HepG2 (cell line): ENCODE data around the gene NOS1AP. TPM values are rescaled to one million over a fixed set of nuclear protein-coding genes. Genes with fewer than 3 reads are reported as not detected.

Source experiments
- ATAC-seq: fragments of 200-7000 bp; cut with Tn5 transposase; 3 replicates; pipeline ENCODE4 v1.9.1; 2020; ENCODE audit warnings: mild to moderate bottlenecking, moderate library complexity
- BruUV-seq: library from RNA; stranded (reverse); fragments of 400-500 nt; replicated peaks from 2 replicates; lab custom pipeline; 2021; lab: Mats Ljungman, UMichigan
- CTCF ChIA-PET: fragments of 300-600 bp; formaldehyde crosslinking; extraction: SDS; loops from one replicate; lab custom pipeline; 2021; ENCODE audit warnings: low total read pairs, inconsistent platforms, low intra/inter-chr PET ratio; lab: Yijun Ruan, JAX
- POLR2A ChIA-PET: fragments of 350-600 bp; sonication (Branson Sonifier 250); formaldehyde crosslinking; loops from one replicate; lab custom pipeline; 2020; ENCODE audit warnings: antibody characterized with exemption, inconsistent platforms; lab: Yijun Ruan, JAX
- DNase-seq: peaks from one replicate; pipeline ENCODE4 v3.0.0-alpha.2; 2015; ENCODE audit warnings: low spot score
- FAIRE-seq: peaks from 3 replicates; lab custom pipeline; 2011; peaks lifted over from hg19 to GRCh38; lab: Jason Lieb, UNC
- H2AFZ ChIP-seq: one replicate; pipeline ENCODE4 v1.6.1; 2011; ENCODE audit warnings: low read length, inconsistent platforms
- H3K27ac ChIP-seq: fragments of 300-600 bp; 3 replicates; pipeline ENCODE4 v1.8.0; 2011; ENCODE audit warnings: mixed run types, mild to moderate bottlenecking, mixed read lengths, low read length, inconsistent platforms; ENCODE audit not compliant: insufficient read depth; ENCODE audit errors: extremely low read length
- H3K27me3 ChIP-seq, 2 experiments: fragments of 200-600 bp in 1 of 2; 2 replicates in 1 of 2; 3 replicates in 1 of 2; pipeline versions ENCODE4 v1.6.0 to v1.8.0; 2011; ENCODE audit warnings: low read length in 2 of 2, mild to moderate bottlenecking in 2 of 2, moderate library complexity in 2 of 2, inconsistent platforms in 1 of 2; ENCODE audit not compliant: insufficient read depth in 2 of 2, control insufficient read depth in 1 of 2
- H3K36me3 ChIP-seq, 2 experiments: fragments of 200-600 bp in 1 of 2; replicated peaks in 1 of 2; 2 replicates in 1 of 2; 3 replicates in 1 of 2; pipeline versions ENCODE4 v1.5.1 to v1.8.0; 2011; ENCODE audit warnings: low read length in 2 of 2, inconsistent platforms in 1 of 2; ENCODE audit not compliant: insufficient read depth in 2 of 2, control insufficient read depth in 1 of 2
- H3K4me1 ChIP-seq: 2 replicates; pipeline ENCODE4 v1.5.1; 2012; ENCODE audit warnings: low read length, inconsistent platforms; ENCODE audit not compliant: insufficient read depth
- H3K4me2 ChIP-seq: 2 replicates; pipeline ENCODE4 v1.6.0; 2011; ENCODE audit warnings: low read depth, low read length, inconsistent platforms
- H3K4me3 ChIP-seq, 3 experiments: fragments of 200-600 bp in 1 of 3; sonication (generic), shearing (Covaris generic) in 1 of 3; replicated peaks in 1 of 3; 2 replicates each; pipeline ENCODE4 v1.5.1; 2011 to 2016; ENCODE audit warnings: low read length in 3 of 3, inconsistent platforms in 2 of 3, low read depth in 2 of 3, mild to moderate bottlenecking in 2 of 3, control low read depth in 1 of 3, mixed read lengths in 1 of 3; ENCODE audit not compliant: insufficient read depth in 1 of 3
- H3K79me2 ChIP-seq: one replicate; pipeline ENCODE4 v1.6.1; 2011; ENCODE audit warnings: low read length, inconsistent platforms; ENCODE audit not compliant: insufficient read depth
- H3K9ac ChIP-seq: 2 replicates; pipeline ENCODE4 v1.6.0; 2011; ENCODE audit warnings: mild to moderate bottlenecking, low read depth, low read length, inconsistent platforms; ENCODE audit not compliant: insufficient read depth
- H3K9me3 ChIP-seq: 2 replicates; pipeline ENCODE4 v1.5.1; 2012; ENCODE audit warnings: mild to moderate bottlenecking, low read length
- H4K20me1 ChIP-seq: 2 replicates; pipeline ENCODE4 v1.6.0; 2011; ENCODE audit warnings: inconsistent platforms, mild to moderate bottlenecking, low read length, moderate library complexity; ENCODE audit not compliant: insufficient read depth
- ARNT ChIP-seq: fragments of 450-650 bp; IDR thresholded peaks from 2 replicates; pipeline ENCODE4 v1.6.1; 2017
- CREM ChIP-seq, 2 experiments: sonication (generic) in 1 of 2; formaldehyde crosslinking in 1 of 2; IDR thresholded peaks; 2 replicates each; pipeline versions ENCODE4 v1.4.0 to v1.6.1; 2016 to 2020; ENCODE audit warnings: antibody characterized with exemption in 1 of 2, mild to moderate bottlenecking in 1 of 2, missing genetic modification reagents in 1 of 2
- EP300 ChIP-seq, 3 experiments: sonication (generic) in 1 of 3; formaldehyde crosslinking in 1 of 3; IDR thresholded peaks; 2 replicates each; pipeline versions ENCODE4 v1.5.1 to v1.6.1; 2011 to 2020; ENCODE audit warnings: low read depth in 2 of 3, low read length in 2 of 3, borderline replicate concordance in 1 of 3, improper control_type of control experiment in 1 of 3, mild to moderate bottlenecking in 1 of 3, missing genetic modification reagents in 1 of 3, moderate library complexity in 1 of 3
- IRF2 ChIP-seq: IDR thresholded peaks from 2 replicates; pipeline ENCODE4 v1.6.1; 2018; ENCODE audit warnings: missing genetic modification reagents, missing compliant biosample characterization
- PATZ1 ChIP-seq: sonication (generic); formaldehyde crosslinking; IDR thresholded peaks from 2 replicates; pipeline ENCODE4 v1.4.0; 2020; ENCODE audit warnings: missing genetic modification reagents
- SIN3B ChIP-seq: fragments of 150-350 bp; IDR thresholded peaks from 2 replicates; pipeline ENCODE4 v1.6.1; 2014; ENCODE audit warnings: low read length
- TBX2 ChIP-seq: sonication (generic); formaldehyde crosslinking; IDR thresholded peaks from 2 replicates; pipeline ENCODE4 v1.5.0; 2020; ENCODE audit warnings: missing genetic modification reagents, mild to moderate bottlenecking, borderline replicate concordance
- TOE1 ChIP-seq: sonication (generic); formaldehyde crosslinking; IDR thresholded peaks from 2 replicates; pipeline ENCODE4 v1.4.0; 2020; ENCODE audit warnings: mild to moderate bottlenecking, missing genetic modification reagents
- YEATS4 ChIP-seq: sonication (generic); formaldehyde crosslinking; IDR thresholded peaks from 2 replicates; pipeline ENCODE4 v1.4.0; 2020; ENCODE audit warnings: missing genetic modification reagents, borderline replicate concordance
- ZBTB33 ChIP-seq: sonication (generic); formaldehyde crosslinking; IDR thresholded peaks from 2 replicates; pipeline ENCODE4 v1.4.0; 2020; ENCODE audit warnings: missing genetic modification reagents
- ZNF143 ChIP-seq: sonication (generic); formaldehyde crosslinking; IDR thresholded peaks from 2 replicates; pipeline ENCODE4 v1.4.0; 2020; ENCODE audit warnings: missing genetic modification reagents
- ZNF230 ChIP-seq: sonication (generic); formaldehyde crosslinking; IDR thresholded peaks from 2 replicates; pipeline ENCODE4 v1.4.0; 2020; ENCODE audit warnings: mild to moderate bottlenecking, missing genetic modification reagents
- ZNF343 ChIP-seq: sonication (generic); formaldehyde crosslinking; IDR thresholded peaks from 2 replicates; pipeline ENCODE4 v1.4.0; 2020; ENCODE audit warnings: mild to moderate bottlenecking, missing genetic modification reagents
- ZNF558 ChIP-seq: sonication (generic); formaldehyde crosslinking; IDR thresholded peaks from 2 replicates; pipeline ENCODE4 v1.9.0; 2022; ENCODE audit warnings: mild to moderate bottlenecking, missing genetic modification reagents, borderline replicate concordance
- ZNF609 ChIP-seq: sonication (generic); formaldehyde crosslinking; IDR thresholded peaks from 2 replicates; pipeline ENCODE4 v1.4.0; 2020; ENCODE audit warnings: mild to moderate bottlenecking, missing genetic modification reagents, borderline replicate concordance
- ZNF772 ChIP-seq: sonication (generic); formaldehyde crosslinking; IDR thresholded peaks from 2 replicates; pipeline ENCODE4 v1.5.0; 2020; ENCODE audit warnings: mild to moderate bottlenecking, missing genetic modification reagents
- ZNF773 ChIP-seq: sonication (generic); formaldehyde crosslinking; IDR thresholded peaks from 2 replicates; pipeline ENCODE4 v1.4.0; 2020; ENCODE audit warnings: missing genetic modification reagents, borderline replicate concordance
- WGBS: methylation state at CpG from one replicate; pipeline ENCODE4 v1.1.6; 2017; ENCODE audit warnings: low lambda C conversion rate; 5-methylcytosine and 5-hydroxymethylcytosine counted together
- in situ Hi-C: cut with HindIII; loops from 2 replicates; pipeline ENCODE4 v1.10.0; 2017; ENCODE audit warnings: low pct_unique_long_range_greater_than_20kb; ENCODE audit not compliant: extremely low pct_ligation_motif_present
- intact Hi-C: fragments of 100-400 bp; cut with micrococcal nuclease; formaldehyde crosslinking; loops from one replicate; pipeline ENCODE4 v1.10.0; 2022; ENCODE audit not compliant: unreplicated experiment
- polyA plus RNA-seq, 8 experiments: library from polyadenylated mRNA; depleted of rRNA in 3 of 8; stranded (reverse) in 7 of 8; unstranded in 1 of 8; fragments of >200 nt; fragmentation: Illumina TruSeq in 4 of 8; extraction: Trizol in 4 of 8; gene quantifications; 2 replicates each; pipeline versions ENCODE4 v1.2.1 to v1.2.3, GENCODE V29; 2011 to 2016; ENCODE audit warnings: low read depth in 4 of 8, missing spikeins in 1 of 8, mixed read lengths in 1 of 8; ENCODE audit not compliant: insufficient read depth in 1 of 8
- total RNA-seq, 5 experiments: library from RNA; depleted of rRNA; stranded (reverse); fragments of >200 nt; fragmentation: Illumina TruSeq; extraction: Trizol; gene quantifications; 2 replicates each; pipeline ENCODE4 v1.2.3, GENCODE V29; 2016; ENCODE audit warnings: low read depth in 1 of 5

Gene NOS1AP
- total and polyA plus RNA-seq, 2 of the 13 experiments (the other 11 are each of a cell fraction or from before 2014, with no cell fraction given), result 2.0 to 3.3 TPM

DNA sequence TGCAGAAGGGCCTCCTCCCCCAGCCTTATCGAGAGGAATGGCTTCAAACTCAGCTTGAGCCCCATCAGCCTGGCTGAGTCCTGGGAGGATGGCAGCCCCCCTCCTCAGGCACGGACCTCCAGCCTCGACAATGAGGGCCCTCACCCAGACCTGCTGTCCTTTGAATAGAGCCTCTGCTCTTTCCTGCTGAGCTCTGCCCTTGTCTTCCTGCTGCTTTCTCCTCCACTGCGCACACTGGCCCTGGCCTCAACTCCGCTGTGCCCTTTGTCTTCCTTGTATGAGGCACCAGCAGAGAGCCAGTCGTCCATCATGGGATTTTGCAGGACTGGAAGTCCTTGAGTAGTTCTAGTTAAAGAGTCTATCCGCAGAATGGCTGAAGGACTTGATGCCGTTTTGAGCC is 314.0 kb downstream of the NOS1AP start:
- H3K27ac ChIP-seq, result no peak overlapping the region
- POLR2A ChIA-PET, result no interaction called here
- no peak for DNase-seq
- intact Hi-C loops, result no loop called here
- H3K4me3 ChIP-seq, result no peak overlapping the region
- in situ Hi-C loops, result no loop called here
- no peak overlapping the region for H2AFZ ChIP-seq
- H3K4me2 ChIP-seq, result no peak overlapping the region
- BruUV-seq, result no TSS peak
- 100% methylated on average over 5 of the region's 8 CpGs for WGBS
- CTCF ChIA-PET, result no interaction called here
- H3K36me3 ChIP-seq, result peaks cover 4 to 7% of the 10 kb centered on the region in 2 experiments; a peak in 4 of 5 replicates
- no peak overlapping the region for H3K9ac ChIP-seq
- no peaks in the 10 kb centered on the region for H3K79me2 ChIP-seq
- ATAC-seq, result no peak
- no peaks in the 10 kb centered on the region for H4K20me1 ChIP-seq
- H3K4me1 ChIP-seq, result peaks cover under 1% of the 10 kb centered on the region; the same call in 1 of the 2 replicates
- no peaks in the 10 kb centered on the region for H3K27me3 ChIP-seq
- no peak for FAIRE-seq
- H3K9me3 ChIP-seq, result no peaks in the 10 kb centered on the region
- TF ChIP-seq ZNF143 (CRISPR knock-in tag), result no peak
- TF ChIP-seq SIN3B, result no peak
- no peak for TF ChIP-seq IRF2 (CRISPR knock-in tag)
- TF ChIP-seq ZNF343, result no peak
- no peak for TF ChIP-seq ZNF558
- no peak for TF ChIP-seq ZNF772
- no peak for TF ChIP-seq ARNT
- no peak for TF ChIP-seq PATZ1 (CRISPR knock-in tag)
- no peak for TF ChIP-seq YEATS4
- TF ChIP-seq ZBTB33, result no peak
- TF ChIP-seq EP300 (IDR thresholded peaks at IDR 0.05; ENCODE audit: low read depth in 2 of 2, low read length in 2 of 2), result no peak
- no peak for TF ChIP-seq EP300 (CRISPR knock-in tag; IDR thresholded peaks at IDR 0.05; ENCODE audit: borderline replicate concordance)
- no peak for TF ChIP-seq ZNF230 (CRISPR knock-in tag)
- TF ChIP-seq CREM (IDR thresholded peaks at IDR 0.05), result no peak
- no peak for TF ChIP-seq CREM (CRISPR knock-in tag; IDR thresholded peaks at IDR 0.05)
- TF ChIP-seq TOE1, result no peak
- TF ChIP-seq ZNF773 (CRISPR knock-in tag), result no peak
- TF ChIP-seq ZNF609 (CRISPR knock-in tag), result no peak
- TF ChIP-seq TBX2 (CRISPR knock-in tag), result no peak
